ENCODE data around the gene VSTM2B. TPM values are rescaled to one million over a fixed set of nuclear protein-coding genes. Genes with fewer than 3 reads are reported as not detected.

Gene VSTM2B
- total RNA-seq, 1 experiment from 2014 or later = not detected

GRCh38 chr19:29571181-29571580 lies 45.4 kb downstream of the VSTM2B start:
- POLR2A ChIA-PET (ENCODE audit: unreplicated experiment) = no interaction called here
- intact Hi-C loops (cut with micrococcal nuclease; ENCODE audit: unreplicated experiment) = no loop called here
- H3K4me1 ChIP-seq (replicated peaks; ENCODE audit: insufficient read depth) = no peaks in the 10 kb centered on the region
- no TSS peak for BruUV-seq (replicated peaks)
- no peak overlapping the region for H3K27ac ChIP-seq
- TF ChIP-seq CTCF (conservative IDR thresholded peaks at IDR 0.05) = no peak
- TF ChIP-seq EZH2 (IDR thresholded peaks at IDR 0.05; ENCODE audit: low read depth) = no peak
- CTCF ChIA-PET = no interaction called here
- H3K27me3 ChIP-seq (ENCODE audit: insufficient read depth, low read depth) = peaks cover 85% of the 10 kb centered on the region
- no peak overlapping the region for H2AFZ ChIP-seq
- H3K4me3 ChIP-seq = no peak overlapping the region
- H3K79me2 ChIP-seq (ENCODE audit: low read depth) = no peaks in the 10 kb centered on the region
- H4K20me1 ChIP-seq (ENCODE audit: insufficient read depth) = no peaks in the 10 kb centered on the region
- no peaks in the 10 kb centered on the region for H3F3A ChIP-seq (ENCODE audit: insufficient read depth, low read depth)
- H3K4me2 ChIP-seq = no peak overlapping the region
- H3K9me2 ChIP-seq (ENCODE audit: insufficient read depth) = no peaks in the 10 kb centered on the region
- no peak for DNase-seq
- no peaks in the 10 kb centered on the region for H3K36me3 ChIP-seq (ENCODE audit: low read depth)
- no peaks in the 10 kb centered on the region for H3K9me3 ChIP-seq (ENCODE audit: insufficient read depth, low read depth)

- TF ChIP-seq EZH2 (IDR thresholded peaks at IDR 0.05; ENCODE audit: low read depth) (no peak), CTCF (conservative IDR thresholded peaks at IDR 0.05) (no peak)
- Histone ChIP-seq H2AFZ (no peak overlapping the region), H3K4me1 (replicated peaks; ENCODE audit: insufficient read depth) (no peaks in the 10 kb centered on the region), H3K36me3 (ENCODE audit: low read depth) (no peaks in the 10 kb centered on the region), H3K79me2 (ENCODE audit: low read depth) (no peaks in the 10 kb centered on the region), H3K9me2 (ENCODE audit: insufficient read depth) (no peaks in the 10 kb centered on the region), H3K27me3 (ENCODE audit: insufficient read depth, low read depth) (peaks cover 98% of the 10 kb centered on the region), H3K4me3 (no peak overlapping the region), H3K4me2 (no peak overlapping the region), H3F3A (ENCODE audit: insufficient read depth, low read depth) (no peaks in the 10 kb centered on the region), H3K27ac (no peak overlapping the region), H3K9me3 (ENCODE audit: insufficient read depth, low read depth) (no peaks in the 10 kb centered on the region), H4K20me1 (ENCODE audit: insufficient read depth) (no peaks in the 10 kb centered on the region)
- POLR2A ChIA-PET (ENCODE audit: unreplicated experiment) = no interaction called here
- BruUV-seq (replicated peaks) = no TSS peak
- CTCF ChIA-PET = no interaction called here
- intact Hi-C loops (cut with micrococcal nuclease; ENCODE audit: unreplicated experiment) = no loop called here
- DNase-seq = no peak
Measured at GRCh38 chr19:29573486-29573885, 47.7 kb downstream of the VSTM2B start.

GRCh38 chr19:29574510-29574909 lies 48.7 kb downstream of the VSTM2B start:
- H3K4me3 ChIP-seq = no peak overlapping the region
- H3K4me1 ChIP-seq (replicated peaks; ENCODE audit: insufficient read depth) = no peaks in the 10 kb centered on the region
- TF ChIP-seq EZH2 (IDR thresholded peaks at IDR 0.05; ENCODE audit: low read depth) (no peak), CTCF (conservative IDR thresholded peaks at IDR 0.05) (no peak)
- H3K4me2 ChIP-seq = no peak overlapping the region
- DNase-seq = no peak
- peaks cover 98% of the 10 kb centered on the region for H3K27me3 ChIP-seq (ENCODE audit: insufficient read depth, low read depth)
- no peaks in the 10 kb centered on the region for H4K20me1 ChIP-seq (ENCODE audit: insufficient read depth)
- no peaks in the 10 kb centered on the region for H3F3A ChIP-seq (ENCODE audit: insufficient read depth, low read depth)
- no TSS peak for BruUV-seq (replicated peaks)
- no peaks in the 10 kb centered on the region for H3K9me3 ChIP-seq (ENCODE audit: insufficient read depth, low read depth)
- H3K27ac ChIP-seq = no peak overlapping the region
- POLR2A ChIA-PET (ENCODE audit: unreplicated experiment) = no interaction called here
- H3K36me3 ChIP-seq (ENCODE audit: low read depth) = no peaks in the 10 kb centered on the region
- no peak overlapping the region for H2AFZ ChIP-seq
- intact Hi-C loops (cut with micrococcal nuclease; ENCODE audit: unreplicated experiment) = no loop called here
- H3K79me2 ChIP-seq (ENCODE audit: low read depth) = no peaks in the 10 kb centered on the region
- CTCF ChIA-PET = interaction anchor here (0.6 kb wide), 1 partner anchor 192 kb away, joined by 5 read pairs; no protein-coding TSS in a partner anchor
- H3K9me2 ChIP-seq (ENCODE audit: insufficient read depth) = no peaks in the 10 kb centered on the region
